Measurements from ENCODE around the gene CCDC13.
"Not testable (repeated sequence)": the region's sequence is repeated elsewhere in the genome, so short reads cannot be mapped to it uniquely, and the experiment has no call there.

Gene CCDC13

DNA sequence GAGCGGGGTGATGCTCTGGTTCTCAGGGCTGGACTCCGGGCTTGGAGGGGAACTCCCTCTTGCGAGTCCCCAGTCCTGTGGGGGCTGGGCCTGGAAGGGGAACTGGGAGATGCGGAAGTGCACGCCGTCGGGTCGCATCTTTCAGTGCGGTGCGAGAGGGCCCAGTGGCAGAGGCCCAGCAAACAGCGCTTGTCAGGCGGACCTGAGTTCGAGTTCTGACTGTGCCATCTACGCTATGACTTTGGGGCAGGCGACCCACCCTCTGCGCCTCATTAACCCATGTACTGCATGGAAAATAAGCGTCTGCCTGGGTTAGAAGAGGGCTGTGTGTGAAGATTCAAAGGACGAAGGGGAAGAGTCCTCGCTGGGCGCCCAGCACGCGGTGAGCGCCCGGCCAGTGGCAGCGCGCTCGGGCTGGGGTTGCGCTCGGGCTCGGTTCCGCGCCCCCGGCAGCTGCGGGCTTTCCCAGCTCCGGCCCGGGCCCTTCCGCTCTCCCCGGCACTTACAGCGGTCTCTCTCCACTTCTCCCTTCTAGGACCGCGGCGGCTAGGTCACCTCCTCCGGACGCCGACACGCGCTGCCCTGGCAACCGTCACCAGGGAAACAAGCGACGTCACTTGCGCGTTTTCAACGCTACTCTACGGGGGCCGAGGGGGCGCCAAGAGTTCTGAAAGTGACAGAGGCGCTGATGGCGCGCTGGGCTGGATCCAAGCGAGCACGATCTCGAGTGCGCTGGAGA, at the start of gene CCDC13:
Gene CCDC13, minus strand, starts transcription at position 584 of the 739 bp plus-strand sequence. CDS start 14,908 bp downstream, outside the sequence.
- DNase-seq (ENCODE audit: low read depth, low spot score): peak; percentile 83

DNA sequence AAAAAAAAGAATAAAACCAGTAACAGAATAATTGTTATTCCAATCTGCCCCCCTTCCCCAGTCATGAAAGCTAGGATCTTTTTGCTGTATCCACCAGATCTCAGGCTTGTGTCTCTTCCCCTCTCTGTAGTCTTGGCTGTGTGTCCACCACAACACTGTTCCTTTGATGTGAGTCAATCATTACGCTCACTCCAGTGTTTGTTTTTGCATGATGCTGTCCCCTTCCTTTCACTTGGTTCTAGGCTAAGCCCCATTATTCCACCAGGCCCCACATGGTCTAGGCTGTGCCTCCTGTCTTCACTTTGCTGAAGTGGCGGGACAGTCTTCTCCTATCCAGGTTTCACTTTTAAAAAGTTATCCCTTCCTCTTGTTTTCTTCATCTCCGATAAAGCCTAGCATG, 49.8 kb upstream of the CCDC13 start:
- no peak for DNase-seq (ENCODE audit: low read depth, low spot score)

DNA sequence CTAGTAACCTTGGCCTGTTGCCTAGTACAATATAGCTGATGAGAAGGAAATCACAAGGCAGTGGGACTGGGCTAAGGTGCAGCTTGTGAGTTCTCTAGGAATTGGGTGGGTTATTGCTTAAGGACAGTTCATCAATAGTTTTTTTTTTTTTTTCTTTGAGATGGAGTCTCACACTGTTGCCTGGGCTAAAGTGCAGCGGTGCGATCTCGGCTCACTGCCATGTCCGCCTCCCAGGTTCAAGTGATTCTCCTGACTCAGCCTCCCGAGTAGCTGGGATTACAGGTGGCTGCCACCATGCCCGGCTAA, 47.6 kb upstream of the CCDC13 start:
- DNase-seq (ENCODE audit: low read depth, low spot score): no peak

DNA sequence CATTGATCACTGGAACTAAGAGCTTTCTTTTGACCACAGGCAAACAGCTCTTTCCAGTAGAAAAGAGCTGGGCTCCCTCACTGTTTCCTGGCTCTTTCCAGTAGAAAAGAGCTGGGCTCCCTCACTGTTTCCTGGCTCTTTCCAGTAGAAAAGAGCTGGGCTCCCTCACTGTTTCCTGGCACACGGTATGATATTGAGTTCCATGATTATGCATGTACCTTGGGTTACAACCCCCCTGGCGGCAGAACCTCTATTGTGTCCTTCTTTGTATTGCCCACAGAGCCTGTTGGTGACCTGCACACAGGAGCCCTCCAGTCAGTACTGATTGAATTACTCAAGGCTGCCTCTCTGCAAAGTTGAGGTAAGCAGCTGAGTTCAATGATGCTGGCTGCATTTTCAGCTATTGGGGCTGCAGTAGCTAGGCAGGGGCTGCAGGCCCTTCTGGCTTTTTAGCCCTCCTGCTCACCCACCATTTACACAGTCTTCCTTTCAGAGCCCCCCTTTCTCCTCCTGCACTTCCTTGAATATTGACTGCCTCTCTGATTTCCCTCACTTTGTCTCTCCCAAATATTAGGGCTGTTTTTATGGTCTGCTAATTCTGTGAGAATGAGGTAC, 46.4 kb upstream of the CCDC13 start:
- no peak for DNase-seq (ENCODE audit: low read depth, low spot score)

- DNase-seq (ENCODE audit: low read depth, low spot score): no peak
Observed at GRCh38 chr3:42815826-42816225, 42.8 kb upstream of the CCDC13 start.

GRCh38 chr3:42814914-42815507, 42.0 kb upstream of the CCDC13 start:
- DNase-seq (ENCODE audit: low read depth, low spot score): no peak

- no peak for DNase-seq (ENCODE audit: low read depth, low spot score)
Observed at GRCh38 chr3:42814246-42814645, 41.2 kb upstream of the CCDC13 start.

GRCh38 chr3:42811118-42811883, 38.2 kb upstream of the CCDC13 start:
- not testable (repeated sequence) for DNase-seq (ENCODE audit: low read depth, low spot score)

GRCh38 chr3:42810706-42811105, 37.7 kb upstream of the CCDC13 start:
- DNase-seq (ENCODE audit: low read depth, low spot score): not testable (repeated sequence)

DNA sequence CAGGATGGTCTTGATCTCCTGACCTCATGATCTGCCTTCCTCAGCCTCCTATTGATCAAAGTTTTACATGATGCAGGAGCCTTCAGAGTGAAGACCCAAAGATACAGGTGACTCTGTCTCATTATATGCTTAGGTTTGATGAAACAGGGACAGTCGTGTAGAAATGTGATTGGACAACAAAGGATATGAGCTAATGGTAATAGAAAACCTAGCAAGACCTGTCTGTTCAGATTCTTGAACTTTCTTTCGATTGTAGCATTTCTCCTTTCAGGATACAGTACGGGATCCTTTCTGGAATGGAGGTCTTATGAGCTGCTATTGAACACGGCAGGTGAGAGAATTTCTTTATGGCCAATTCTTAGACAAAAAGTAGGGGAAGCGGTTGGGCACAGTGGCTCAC, 36.1 kb upstream of the CCDC13 start, which contains the start of gene ACKR2:
Gene ACKR2, plus strand, starts transcription at position 244 of the 400 bp plus-strand sequence. CDS start 55,058 bp downstream, outside the sequence.
- DNase-seq (ENCODE audit: low read depth, low spot score): no peak

DNA sequence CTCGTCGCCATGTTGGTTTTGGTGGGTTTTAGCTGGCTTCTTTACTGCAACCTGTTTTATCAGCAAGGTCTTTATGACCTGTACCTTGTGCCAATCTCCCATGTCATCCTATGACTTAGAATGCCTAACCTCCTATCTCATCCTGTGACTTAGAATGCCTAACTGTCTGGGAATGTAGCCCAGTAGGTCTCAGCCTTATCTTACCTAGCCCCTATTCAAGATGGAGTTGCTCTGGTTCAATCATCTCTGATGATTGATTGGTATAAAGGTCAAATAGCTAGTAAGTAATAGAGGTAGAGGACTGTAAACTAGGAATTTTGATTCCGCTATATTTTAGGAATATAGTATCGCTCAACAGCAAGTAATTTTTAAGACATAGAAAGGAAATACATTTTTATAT, 34.9 kb upstream of the CCDC13 start:
- no peak for DNase-seq (ENCODE audit: low read depth, low spot score)

- no peak for DNase-seq (ENCODE audit: low read depth, low spot score)
Observed at GRCh38 chr3:42805141-42805821, 32.2 kb upstream of the CCDC13 start.

GRCh38 chr3:42804831-42805132, 31.7 kb upstream of the CCDC13 start:
- no peak for DNase-seq (ENCODE audit: low read depth, low spot score)

- peak; percentile 89 for DNase-seq (ENCODE audit: low read depth, low spot score)
Observed at GRCh38 chr3:42804106-42804830, 31.2 kb upstream of the CCDC13 start, which contains the start of gene HIGD1A. TSS of gene HIGD1A (minus strand) at chr3:42804490. CDS start at chr3:42794253, 10,237 bp downstream.

DNA sequence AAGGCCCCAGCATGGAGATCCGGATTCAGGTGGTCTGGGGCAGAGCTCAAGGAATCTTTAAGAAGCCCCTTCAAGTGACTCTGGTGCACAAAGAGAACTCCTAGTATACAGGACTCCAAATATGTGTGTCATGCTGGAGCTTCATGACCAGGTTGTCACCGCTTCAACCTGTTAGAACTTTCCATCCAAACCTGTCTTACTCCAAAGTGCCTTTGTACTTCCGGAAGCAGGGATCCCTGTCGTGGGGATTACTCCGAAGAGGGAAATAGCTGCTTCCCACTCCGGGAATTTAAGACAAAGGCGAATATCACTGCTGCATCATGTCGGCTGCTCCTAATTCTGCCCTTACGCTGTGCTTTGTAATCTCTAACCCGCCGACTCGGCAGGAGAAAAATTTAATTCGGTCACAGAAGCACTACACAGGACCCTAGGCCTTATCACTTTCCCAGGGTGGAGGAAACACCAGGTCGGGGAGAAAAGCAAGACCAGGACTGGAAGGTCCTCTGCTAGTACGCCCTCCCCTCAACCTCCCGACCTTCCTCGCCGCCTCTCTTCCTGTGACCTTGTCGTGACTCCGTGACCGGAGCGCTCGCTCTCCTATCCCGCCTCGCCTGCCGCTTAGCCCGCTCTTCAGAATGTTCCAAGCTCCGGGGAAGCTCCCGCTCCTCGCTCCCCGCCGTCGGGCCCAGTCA, 30.5 kb upstream of the CCDC13 start:
- DNase-seq (ENCODE audit: low read depth, low spot score): no peak

DNA sequence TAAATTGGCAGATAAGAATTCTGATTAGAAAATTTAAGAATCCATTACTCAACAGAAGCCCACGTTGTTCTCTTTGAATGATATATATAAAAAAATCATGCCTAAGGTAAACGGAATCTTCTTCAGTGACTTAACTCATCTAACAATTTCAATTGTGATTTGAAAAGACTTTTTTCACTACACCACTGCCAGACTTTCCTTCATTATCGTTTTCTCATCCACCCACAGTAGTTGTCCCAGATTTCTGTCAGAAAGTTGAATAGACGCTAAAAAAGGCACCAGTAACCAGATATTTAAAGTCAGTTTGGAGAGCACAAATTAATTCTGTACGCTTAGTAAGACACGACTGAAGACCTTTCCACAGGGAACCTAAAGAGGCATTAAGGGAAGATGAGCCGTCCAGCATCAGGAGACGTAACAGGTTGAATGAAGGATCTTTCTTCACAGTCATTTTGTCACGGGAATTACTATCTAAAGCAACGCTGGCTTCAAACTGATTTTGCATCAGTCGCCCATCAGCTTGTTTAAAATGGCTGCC, 29.9 kb upstream of the CCDC13 start:
- no peak for DNase-seq (ENCODE audit: low read depth, low spot score)

GRCh38 chr3:42801784-42802183, 28.7 kb upstream of the CCDC13 start:
- no peak for DNase-seq (ENCODE audit: low read depth, low spot score)

DNA sequence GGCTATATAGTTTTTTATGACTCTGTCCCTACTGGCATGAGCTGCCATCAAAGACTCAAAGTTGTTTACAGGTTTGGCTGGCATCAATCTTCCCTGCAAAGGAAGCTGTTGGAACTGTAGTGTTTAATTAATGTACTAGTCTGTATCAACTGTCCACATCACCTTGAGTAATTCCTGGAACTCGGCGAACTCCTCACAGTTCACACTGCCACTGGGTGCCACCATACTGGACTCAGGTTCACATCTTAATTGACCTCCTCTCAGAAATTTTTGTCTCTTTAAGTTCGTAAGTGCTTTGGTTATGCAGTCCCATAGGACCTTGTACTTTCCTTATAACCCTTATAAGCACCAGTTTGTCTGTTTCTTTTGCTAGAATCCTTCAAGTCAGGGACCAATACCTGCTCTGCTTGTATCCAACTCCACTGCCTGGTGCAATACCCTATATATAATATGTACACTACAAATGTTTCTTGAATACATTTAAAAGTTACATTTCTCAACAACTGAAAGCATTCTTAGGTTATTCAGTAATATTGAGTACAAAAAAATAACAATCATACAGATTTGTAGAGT, 28.1 kb upstream of the CCDC13 start:
- DNase-seq (ENCODE audit: low read depth, low spot score): no peak

- DNase-seq (ENCODE audit: low read depth, low spot score): no peak
Observed at GRCh38 chr3:42800251-42800650, 27.2 kb upstream of the CCDC13 start.

DNA sequence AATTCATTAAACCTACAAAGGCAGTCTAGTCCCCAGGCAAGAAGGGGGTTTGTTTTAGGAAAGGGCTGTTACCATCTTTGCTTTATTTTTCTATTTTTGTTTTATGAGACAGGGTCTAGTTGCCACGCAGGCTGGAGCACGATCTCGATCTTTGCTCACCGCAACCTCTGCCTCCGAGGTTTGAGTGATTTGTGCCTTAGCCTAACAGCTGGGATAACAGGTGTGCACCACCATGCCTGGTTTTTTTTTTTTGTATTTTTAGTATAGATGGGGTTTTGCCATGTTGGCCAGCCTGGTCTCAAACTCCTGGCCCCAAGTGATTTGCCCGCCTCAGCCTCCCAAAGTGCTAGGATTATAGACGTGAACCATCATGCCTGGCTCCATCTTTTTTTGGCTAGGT, 26.3 kb upstream of the CCDC13 start:
- DNase-seq (ENCODE audit: low read depth, low spot score): no peak

Data from activated naive CD8-positive, alpha-beta T cell treated with anti-CD3 and anti-CD28 coated beads, Interleukin-2, amount 50 U/mL, for 16 hours (primary cell).